Fibroblast of peridontal ligament (primary cell): ENCODE data around the gene PASD1.

Source experiments
- DNase-seq: peaks from one replicate; pipeline ENCODE4 v3.0.0-alpha.2; 2010; ENCODE audit errors: extremely low read depth

Gene PASD1

DNA sequence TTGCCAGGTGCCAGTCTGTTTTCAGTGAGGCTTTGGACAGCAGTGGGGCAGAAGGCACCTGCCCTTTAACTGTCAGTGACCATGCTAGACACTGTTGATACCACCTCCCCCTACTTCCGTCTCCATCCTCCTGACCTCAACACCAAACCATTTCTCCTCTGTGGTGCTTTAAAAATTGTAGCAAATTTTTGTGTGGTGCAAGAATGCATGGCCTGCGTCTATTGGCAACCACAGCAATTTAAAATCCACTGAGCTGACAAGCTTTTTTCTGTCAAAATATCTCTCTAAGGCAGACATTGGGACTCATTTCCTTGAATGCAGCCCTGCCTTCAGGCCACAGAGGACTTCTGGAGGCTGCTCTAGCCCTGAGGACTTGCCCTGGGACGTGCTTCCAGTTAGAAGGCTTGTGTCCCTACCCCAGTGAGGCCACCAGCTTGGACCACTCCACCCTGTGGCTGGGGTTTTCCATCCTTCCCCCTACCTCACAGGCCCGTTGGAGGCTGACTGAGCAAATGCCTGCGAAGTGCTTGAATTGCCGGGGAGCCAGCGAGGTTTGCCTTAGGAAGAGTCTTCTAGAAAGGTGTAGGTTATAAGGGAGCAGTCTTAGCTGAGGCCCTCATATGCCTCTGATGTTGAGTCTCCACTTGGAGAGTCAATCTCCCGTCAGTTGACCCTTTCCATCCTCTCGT is 138.7 kb downstream of the PASD1 start:
- DNase-seq, result peak; percentile 37

DNA sequence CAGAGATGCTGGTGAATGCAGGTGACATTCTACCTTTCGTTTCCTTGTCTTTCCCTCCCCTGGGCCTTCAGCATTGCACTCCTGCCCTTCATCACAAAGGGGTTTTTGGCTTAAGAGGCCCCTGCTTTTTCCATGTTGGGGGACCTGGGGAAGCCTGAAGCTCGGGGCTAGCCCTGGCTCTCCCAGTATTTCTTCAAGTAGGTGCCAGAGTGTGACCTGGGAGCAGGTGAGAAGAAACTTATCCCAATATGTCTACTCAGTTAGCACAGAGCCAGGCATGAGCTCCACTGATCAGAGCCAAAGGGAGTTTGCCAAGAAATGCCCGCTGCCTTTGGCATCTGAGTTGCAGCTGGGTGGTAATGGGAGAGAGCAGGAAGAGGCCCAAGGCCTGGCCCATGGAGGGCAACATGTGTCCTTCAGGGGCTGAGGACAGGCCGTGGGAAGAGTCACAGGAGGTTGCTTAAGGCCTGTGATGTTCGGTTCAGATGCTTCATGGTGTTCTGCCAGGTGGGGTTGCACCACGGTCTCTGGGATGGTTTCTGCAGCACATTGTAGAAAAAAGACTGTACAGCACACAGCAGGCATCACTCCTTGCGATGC is 139.4 kb downstream of the PASD1 start:
- no peak for DNase-seq

GRCh38 chrX:151703487-151703886 is 140.0 kb downstream of the PASD1 start:
- DNase-seq, result peak; percentile 16

DNA sequence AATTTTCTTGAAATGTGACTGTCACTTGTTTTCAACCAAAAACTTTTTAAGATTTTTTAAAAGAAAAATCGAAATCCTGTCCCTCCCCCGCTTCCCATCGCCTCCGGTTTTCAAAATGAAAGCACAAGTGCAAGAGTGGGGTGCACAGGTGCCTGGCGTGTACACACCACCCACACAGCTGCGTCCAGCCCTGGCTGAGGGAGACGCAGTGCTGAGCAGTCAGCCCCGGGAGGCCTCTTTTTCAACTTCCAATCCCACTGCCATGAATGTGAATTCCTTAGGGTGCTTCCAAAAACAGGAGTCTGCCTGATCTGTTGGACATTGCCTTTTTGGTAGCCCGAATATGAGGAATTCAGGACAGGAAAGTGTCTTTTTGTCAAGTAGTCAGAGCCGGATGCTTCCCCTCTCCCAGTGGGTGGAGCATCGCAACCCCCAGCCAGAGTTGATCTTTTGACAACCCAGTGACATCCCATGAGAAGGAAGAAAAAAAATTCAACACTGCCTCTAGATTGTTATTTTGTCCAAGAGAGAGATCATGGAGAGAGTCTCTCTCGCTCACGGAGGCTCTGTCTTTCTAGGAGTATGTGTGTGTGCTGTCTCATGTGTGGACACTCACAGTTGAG is 140.7 kb downstream of the PASD1 start:
- no peak for DNase-seq

DNA sequence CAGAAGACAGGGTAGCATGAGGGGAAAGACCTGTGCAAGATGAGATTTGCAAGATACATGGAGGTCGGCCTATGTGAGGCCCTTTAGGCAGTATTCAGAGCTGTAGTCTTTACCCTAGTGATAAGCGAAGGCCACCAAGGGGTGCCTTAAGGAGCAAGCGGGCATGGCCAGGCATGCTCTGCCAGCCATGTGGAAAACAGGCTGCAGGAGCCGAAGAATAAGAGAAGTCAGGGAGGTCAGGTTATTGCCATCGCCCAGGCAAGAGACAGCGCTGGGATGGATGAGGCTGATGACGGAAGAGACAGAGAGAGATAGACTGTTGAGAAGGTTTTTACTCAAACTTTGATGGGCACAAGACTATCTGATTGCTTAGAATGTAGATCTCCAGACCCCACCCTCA is 145.3 kb downstream of the PASD1 start:
- DNase-seq, result no peak

DNA sequence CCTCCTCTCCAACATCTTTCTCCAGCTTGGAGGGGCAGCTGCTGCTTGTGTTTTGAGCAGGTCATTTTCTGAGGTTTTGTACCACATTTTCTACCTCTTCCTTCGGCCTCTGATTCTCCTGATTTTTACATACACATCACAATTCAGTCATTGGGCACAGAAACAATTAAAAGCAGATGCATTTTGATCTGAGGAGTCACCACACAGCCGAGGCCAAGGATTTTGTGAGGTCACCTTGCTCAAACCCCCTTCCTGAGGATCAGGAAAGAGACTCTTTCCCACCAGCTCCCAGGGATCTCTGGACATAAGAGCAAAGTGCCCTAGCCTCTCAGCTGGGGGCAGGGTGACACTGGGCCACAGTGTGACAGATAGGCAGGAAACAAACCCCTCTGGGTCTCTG is 147.0 kb downstream of the PASD1 start:
- peak; percentile 23 for DNase-seq

DNA sequence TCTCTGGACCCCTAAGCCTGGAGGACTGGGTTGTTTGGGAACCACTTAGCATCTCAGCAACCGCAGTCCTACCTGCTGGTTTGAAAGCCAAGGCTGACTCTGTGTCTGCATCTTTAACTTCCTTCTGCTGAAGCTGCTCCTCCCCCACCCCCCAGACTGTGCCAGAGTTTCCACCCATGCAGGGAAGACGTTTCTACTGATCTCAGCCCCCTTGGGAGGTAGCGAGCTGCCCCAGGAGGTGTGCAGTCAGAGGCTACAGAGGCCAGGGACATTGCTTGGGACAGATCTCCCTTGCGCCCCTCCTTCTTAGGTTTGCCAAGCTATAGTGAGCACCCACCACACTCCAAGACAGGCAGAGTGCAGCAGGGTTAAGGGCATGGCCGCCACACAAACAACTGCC is 147.7 kb downstream of the PASD1 start:
- no peak for DNase-seq

- DNase-seq, result peak; percentile 3
Measured at GRCh38 chrX:151711787-151712186, 148.3 kb downstream of the PASD1 start.

- DNase-seq, result no peak
Measured at GRCh38 chrX:151712253-151712652, 148.8 kb downstream of the PASD1 start.

DNA sequence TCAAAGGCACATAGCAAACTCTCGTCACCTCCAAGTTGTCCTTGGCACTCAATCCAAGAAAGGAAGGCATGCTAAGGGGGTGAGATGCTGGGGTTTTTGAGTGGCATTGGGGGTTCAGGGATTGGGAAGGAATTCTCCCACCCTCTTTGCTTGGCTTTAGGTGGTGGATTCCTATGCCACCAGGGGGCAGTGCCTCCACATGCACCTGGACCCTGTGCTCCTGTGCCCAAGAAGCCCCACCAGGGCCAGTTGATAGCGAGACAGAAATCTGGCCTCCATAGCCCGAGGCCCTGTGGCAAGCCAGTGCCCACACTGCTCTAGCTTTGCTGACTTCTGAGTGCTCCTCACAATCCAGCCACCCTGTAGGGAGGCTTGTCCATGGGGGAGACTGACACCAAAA is 150.4 kb downstream of the PASD1 start:
- DNase-seq, result no peak

DNA sequence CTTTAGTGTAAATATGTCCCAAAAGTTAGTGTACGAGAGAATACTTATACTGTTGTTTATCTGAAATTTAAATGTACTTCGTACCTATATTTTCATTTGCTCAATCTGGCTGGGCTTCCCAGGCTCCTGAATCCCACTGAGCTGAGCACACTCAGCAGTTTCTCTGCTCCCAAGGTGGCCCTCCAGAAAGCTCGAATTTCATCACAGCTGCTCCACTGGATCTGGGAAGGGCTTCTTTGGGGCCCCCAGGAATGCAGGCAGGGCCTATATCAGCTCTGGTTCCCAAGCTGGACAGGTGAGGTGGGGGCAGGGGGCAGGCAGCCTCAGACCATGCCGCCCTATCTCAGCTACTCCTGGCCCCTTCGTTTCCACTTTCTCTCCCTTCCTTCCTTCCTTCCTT is 150.9 kb downstream of the PASD1 start:
- DNase-seq, result no peak

DNA sequence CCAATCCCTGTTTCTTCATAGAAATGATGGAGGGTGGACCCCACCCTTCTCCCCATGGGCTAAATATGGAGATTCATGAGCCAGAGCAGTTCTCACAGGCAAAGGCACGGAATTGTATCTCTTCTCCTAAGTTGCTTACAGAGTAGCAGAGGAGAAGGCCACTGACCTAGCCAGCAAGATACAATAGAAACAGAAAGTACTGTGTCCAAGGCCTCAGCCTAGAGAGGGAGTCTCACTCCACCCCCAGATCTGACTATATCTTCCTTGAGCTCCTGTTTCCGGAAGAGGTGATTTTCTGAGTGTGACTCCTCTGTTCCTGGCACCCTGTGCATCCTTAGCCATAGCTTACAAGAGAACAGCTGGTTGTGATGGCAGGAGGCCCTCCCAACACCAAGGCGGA is 152.3 kb downstream of the PASD1 start, which contains the start of gene FATE1:
TSS of gene FATE1 (plus strand) at position 284 of the 400 bp plus-strand sequence. CDS start at position 369, 85 bp downstream.
- no peak for DNase-seq

DNA sequence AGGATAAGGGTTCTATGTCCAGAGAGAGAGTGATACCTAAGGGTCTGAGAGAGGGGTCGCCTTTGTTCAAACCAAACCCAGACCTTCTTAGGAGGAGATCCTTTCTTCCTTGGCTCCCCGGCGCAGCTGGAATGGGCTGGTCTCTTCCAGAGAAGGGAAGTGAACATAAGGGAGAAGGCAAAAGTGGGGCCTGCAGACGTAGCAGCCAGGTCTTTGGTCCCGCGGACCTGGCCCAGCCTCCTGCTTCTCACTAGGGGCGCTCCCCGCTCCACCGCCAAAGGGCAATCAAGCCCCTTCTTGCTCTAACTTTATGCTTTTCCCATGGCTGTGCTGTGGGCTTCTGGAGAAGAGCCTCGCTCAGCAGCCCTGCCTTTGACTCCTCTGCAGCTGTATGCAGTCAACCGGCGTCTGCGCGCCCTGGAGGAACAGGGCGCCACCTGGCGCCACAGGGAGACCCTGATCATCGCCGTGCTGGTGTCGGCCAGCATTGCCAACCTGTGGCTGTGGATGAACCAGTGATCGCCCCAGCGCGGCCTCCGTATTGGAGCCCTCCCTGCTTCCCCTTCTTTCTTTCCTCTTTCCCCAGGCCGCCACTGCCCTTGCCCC is 158.9 kb downstream of the PASD1 start:
- DNase-seq, result peak; percentile 18

DNA sequence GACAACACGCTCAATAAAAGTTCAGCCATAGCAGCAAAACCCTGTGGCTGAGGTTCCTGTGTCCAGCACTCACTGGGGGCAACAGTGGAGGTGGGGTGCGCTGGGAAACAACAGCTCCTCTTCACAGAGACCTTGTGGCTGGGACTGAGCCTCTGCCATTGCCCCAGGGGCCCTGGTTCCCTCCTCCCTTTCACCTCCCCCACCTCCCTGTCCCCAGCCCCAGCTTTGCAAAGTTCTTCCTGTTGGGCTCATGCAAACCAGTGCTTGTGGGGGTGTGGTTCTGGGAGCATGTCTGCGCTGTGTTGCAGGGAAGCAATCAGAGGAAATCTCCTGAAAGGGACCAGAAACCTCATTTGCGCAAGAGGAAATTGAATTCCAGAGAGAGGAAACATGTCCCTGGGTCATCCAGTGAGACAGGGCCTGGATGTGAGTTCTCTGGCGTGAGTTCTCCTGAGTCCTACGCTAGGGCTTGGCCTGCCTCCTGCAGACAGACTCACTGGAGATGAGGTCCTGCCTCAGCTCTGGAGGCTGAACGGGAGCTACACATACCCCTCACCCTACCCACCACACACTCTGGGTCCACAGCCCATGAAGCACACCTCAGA is 159.8 kb downstream of the PASD1 start:
- DNase-seq, result no peak

GRCh38 chrX:151724563-151725337 is 161.3 kb downstream of the PASD1 start:
- no peak for DNase-seq

GRCh38 chrX:151725338-151725614 is 161.8 kb downstream of the PASD1 start:
- DNase-seq, result no peak
